Right lobe of liver (tissue), 6 donors: ENCODE measurements around the gene TSSK3. TPM values are rescaled to one million over a fixed set of nuclear protein-coding genes. Genes with fewer than 3 reads are reported as not detected.

ENCODE experiments used
- ATAC-seq, 4 donors: fragments of 200-7000 bp; cut with Tn5 transposase; one replicate each; pipeline ENCODE4 v1.9.1; 2020; ENCODE audit warnings: mild to moderate bottlenecking in 4 of 4, moderate library complexity in 4 of 4
- DNase-seq, 3 donors: peaks; one replicate each; pipeline ENCODE4 v3.0.0-alpha.2; 2020
- H3K27ac ChIP-seq, 3 donors: fragments of 200-600 bp; one replicate each; pipeline ENCODE4 v1.8.0; 2022
- H3K27me3 ChIP-seq, 2 donors: fragments of 200-600 bp; one replicate each; pipeline ENCODE4 v1.8.0; 2022
- H3K36me3 ChIP-seq, 4 donors: fragments of 200-600 bp; sonication (generic) in 1 of 4; one replicate each; pipeline versions ENCODE4 v1.5.1 to v1.8.0; 2017 to 2022; ENCODE audit warnings: control low read depth in 1 of 4
- H3K4me1 ChIP-seq, 4 donors: fragments of 200-600 bp; sonication (generic) in 1 of 4; one replicate each; pipeline versions ENCODE4 v1.5.1 to v1.8.0; 2017 to 2022; ENCODE audit warnings: control low read depth in 1 of 4
- H3K4me3 ChIP-seq, 3 donors: fragments of 200-600 bp; one replicate each; pipeline ENCODE4 v1.8.0; 2022
- H3K9me3 ChIP-seq, 4 donors: fragments of 200-600 bp; sonication (generic) in 1 of 4; one replicate each; pipeline versions ENCODE4 v1.5.1 to v1.8.0; 2017 to 2022; ENCODE audit warnings: control low read depth in 1 of 4
- POLR2A ChIP-seq: fragments of 450-650 bp; IDR thresholded peaks from one replicate; pipeline ENCODE4 v1.6.1; 2017; ENCODE audit warnings: antibody characterized with exemption, mild to moderate bottlenecking
- WGBS: methylation state at CpG from one replicate; pipeline ENCODE4 v1.1.6; 2018; ENCODE audit warnings: low coverage, low lambda C conversion rate; ENCODE audit not compliant: insufficient coverage; ENCODE audit errors: missing lambda C conversion rate; 5-methylcytosine and 5-hydroxymethylcytosine counted together
- intact Hi-C, 2 donors: fragments of 100-400 bp; cut with DNase I; formaldehyde crosslinking; loops; one replicate each; pipeline versions ENCODE4 v1.11.2 to v1.14.1; 2022
- total RNA-seq, 6 experiments: library from RNA; depleted of rRNA in 2 of 6; stranded (reverse); fragments of >200 nt in 2 of 6; fragmentation: NEBNext Ultra II Directional in 3 of 6; extraction: Animal tissue kit (Norgen Biotek cat#: 25700) in 3 of 6; gene quantifications; one replicate each; pipeline versions ENCODE4 v1.1.0 to v1.2.4, GENCODE V29; 2016 to 2023
- TF ChIP-seq, protein P1 (sequence below), 4 donors: fragments of 200-600 bp in 3 of 4; fragments of 450-650 bp in 1 of 4; IDR thresholded peaks; one replicate each; pipeline versions ENCODE4 v1.5.1 to v1.8.0; 2016 to 2022; ENCODE audit warnings: antibody characterized with exemption in 4 of 4, mild to moderate bottlenecking in 2 of 4
- donor health status: DM: no; HTN: yes; CAD: no.
- donor health status: DM: no; HTN: no; CAD: no.
- donor health status: DM: no; HTN: no; CAD: no.
- donor health status: DM: no; HTN: yes; CAD: no.
- donor health status: DM: no; HTN: yes; CAD: no.

Gene TSSK3
- total RNA-seq, 6 experiments from 2014 or later = 0.49 to 1.6 (median 0.85) TPM

DNA sequence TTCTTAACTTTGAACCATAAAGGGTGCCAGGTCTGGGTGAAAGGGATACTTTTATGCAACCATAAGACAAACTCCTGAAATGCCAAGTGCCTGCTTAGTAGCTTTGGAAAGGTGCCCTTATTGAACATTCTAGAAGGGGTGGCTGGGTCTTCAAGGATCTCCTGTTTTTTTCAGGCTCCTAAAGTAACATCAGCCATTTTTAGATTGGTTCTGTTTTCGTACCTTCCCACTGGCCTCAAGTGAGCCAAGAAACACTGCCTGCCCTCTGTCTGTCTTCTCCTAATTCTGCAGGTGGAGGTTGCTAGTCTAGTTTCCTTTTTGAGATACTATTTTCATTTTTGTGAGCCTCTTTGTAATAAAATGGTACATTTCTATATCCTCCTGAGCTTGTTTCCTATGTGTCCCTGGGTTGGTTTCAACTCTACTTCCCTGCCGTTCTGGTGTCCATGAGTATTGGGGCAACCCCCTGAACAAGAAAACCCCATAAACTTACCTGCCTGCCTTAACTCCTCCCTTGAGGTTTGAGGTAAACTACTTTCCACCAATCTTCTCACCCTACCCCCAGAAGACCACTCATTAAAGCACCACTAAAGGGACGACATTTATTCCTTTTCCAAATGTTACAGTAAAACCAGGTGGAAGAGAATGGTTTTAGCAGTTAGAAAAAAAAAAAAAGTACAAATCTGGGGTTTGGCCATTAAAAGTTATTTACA lies 28.9 kb upstream of the TSSK3 start:
- intact Hi-C loops = no loop called here
- Histone ChIP-seq H3K27ac (no peak overlapping the region), H3K4me1 (peaks cover 0 to 9% (median 0%) of the 10 kb centered on the region in 4 donors)

DNA sequence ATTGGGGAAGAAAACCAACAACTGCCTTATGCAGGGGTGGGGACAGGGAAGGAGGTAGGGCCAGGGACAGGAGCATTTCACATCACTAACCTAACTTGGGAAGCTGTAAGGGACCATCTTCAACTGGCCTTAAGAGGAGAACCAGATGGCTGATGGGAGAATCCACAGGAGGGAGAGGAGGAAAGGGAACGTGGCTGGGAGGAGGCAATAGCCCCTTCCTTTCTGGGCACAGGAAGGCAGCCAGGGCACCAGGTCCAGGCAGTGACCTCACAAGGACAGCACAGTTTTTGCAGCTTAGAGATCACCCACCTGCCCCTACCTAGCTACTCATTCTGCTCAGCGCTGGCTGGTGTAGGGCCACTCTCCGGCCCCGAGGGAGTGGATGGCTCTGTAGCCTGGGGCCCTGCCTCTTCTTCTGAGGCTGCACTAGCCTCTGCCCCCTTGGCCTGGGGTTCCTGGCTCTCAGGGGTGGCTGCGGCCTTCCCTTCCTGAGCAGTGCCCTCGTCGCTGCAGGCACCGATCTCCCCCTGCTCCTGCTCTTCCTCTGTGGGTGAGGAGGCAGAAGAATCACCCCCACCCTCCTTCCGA lies 28.0 kb upstream of the TSSK3 start:
- intact Hi-C loops = no loop called here
- ATAC-seq (peak in 1 of 4 donors; percentile 10), DNase-seq (no peak)
- TF ChIP-seq POLR2A = no peak
- TF ChIP-seq, protein P1, sequence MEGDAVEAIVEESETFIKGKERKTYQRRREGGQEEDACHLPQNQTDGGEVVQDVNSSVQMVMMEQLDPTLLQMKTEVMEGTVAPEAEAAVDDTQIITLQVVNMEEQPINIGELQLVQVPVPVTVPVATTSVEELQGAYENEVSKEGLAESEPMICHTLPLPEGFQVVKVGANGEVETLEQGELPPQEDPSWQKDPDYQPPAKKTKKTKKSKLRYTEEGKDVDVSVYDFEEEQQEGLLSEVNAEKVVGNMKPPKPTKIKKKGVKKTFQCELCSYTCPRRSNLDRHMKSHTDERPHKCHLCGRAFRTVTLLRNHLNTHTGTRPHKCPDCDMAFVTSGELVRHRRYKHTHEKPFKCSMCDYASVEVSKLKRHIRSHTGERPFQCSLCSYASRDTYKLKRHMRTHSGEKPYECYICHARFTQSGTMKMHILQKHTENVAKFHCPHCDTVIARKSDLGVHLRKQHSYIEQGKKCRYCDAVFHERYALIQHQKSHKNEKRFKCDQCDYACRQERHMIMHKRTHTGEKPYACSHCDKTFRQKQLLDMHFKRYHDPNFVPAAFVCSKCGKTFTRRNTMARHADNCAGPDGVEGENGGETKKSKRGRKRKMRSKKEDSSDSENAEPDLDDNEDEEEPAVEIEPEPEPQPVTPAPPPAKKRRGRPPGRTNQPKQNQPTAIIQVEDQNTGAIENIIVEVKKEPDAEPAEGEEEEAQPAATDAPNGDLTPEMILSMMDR (IDR thresholded peaks at IDR 0.05) = no peak
- Histone ChIP-seq H3K4me1 (peaks cover 0 to 9% (median 0%) of the 10 kb centered on the region in 4 donors), H3K36me3 (peaks cover 0 to 36% (median 6%) of the 10 kb centered on the region in 4 donors), H3K9me3 (no peaks in the 10 kb centered on the region), H3K27ac (peak overlapping the region in 1 of 3 donors; percentile 50), H3K27me3 (no peaks in the 10 kb centered on the region), H3K4me3 (peak overlapping the region; percentile 55 to 65 (median 55))
- 35% methylated on average over 5 of the region's 9 CpGs for WGBS

More for the DNA sequence above, 28.9 kb upstream of the TSSK3 start:
- WGBS = 76% methylated on average over 3 of the region's 3 CpGs
- Histone ChIP-seq H3K4me3 (no peak overlapping the region), H3K36me3 (peaks cover 0 to 46% (median 11%) of the 10 kb centered on the region in 4 donors), H3K9me3 (no peaks in the 10 kb centered on the region), H3K27me3 (no peaks in the 10 kb centered on the region)
- no peak for DNase-seq
- ATAC-seq = no peak
- no peak for TF ChIP-seq POLR2A
- TF ChIP-seq, protein P1 (IDR thresholded peaks at IDR 0.05) = no peak

DNA sequence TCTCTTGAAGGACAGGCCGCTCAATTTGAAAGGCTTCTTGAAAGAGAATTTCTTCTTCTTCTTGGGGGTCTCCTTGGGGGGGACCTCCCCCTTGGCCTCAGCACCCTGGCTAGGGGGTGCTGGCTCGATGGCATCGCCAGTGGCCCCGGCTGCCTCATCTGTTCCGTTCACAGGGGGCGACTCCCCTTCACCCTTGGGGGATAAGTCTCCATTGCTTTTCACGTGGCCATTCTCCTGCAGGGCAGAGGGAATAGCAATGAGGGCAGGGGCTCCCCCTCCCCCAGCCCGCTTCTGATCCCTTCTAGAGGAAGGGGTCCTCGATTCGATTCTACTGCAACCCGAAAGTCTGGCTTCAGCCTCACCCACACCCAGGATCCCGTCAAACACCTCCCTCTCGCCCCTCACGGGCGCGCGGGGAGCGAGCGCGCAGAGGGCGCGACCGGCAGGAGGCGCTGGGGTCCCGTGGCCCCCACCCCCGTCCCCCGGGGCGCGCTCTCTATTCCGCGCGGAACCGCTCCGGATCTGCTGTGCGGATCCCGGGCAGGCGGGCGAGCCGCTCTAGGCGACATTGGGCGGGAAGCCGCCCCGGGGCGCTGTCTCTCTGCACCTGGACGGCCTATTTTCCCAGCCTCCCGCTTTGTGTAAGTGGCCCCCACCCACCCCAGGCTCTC lies 27.3 kb upstream of the TSSK3 start:
- ATAC-seq = peak; percentile 52 to 60 (median 55)
- Histone ChIP-seq H3K27me3 (no peaks in the 10 kb centered on the region), H3K27ac (peak overlapping the region; percentile 50 to 73 (median 52)), H3K36me3 (peaks cover 0 to 30% (median 6%) of the 10 kb centered on the region in 4 donors), H3K4me1 (peaks cover 0 to 9% (median 0%) of the 10 kb centered on the region in 4 donors), H3K9me3 (no peaks in the 10 kb centered on the region), H3K4me3 (peak overlapping the region; percentile 55 to 65 (median 55))
- TF ChIP-seq, protein P1 (IDR thresholded peaks at IDR 0.05) = peak; percentile 50 to 64 (median 54)
- TF ChIP-seq POLR2A = no peak
- 0% methylated on average over 25 of the region's 46 CpGs for WGBS
- DNase-seq = peak; percentile 63 to 68 (median 68)
- intact Hi-C loops = no loop called here

DNA sequence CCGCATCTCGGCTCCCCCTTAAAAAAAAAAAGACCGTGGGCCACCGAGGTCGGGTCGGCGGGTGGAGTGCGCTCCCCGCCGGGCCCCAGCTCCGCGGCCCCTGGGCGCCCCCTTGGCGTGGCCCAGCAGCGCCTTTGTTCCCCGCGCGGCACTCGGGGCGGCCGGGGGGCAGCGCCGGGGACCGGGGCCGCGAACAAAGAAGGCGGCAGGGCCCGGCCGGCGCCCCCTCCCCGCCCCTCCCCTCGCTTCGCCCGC lies 26.9 kb upstream of the TSSK3 start:
- Histone ChIP-seq H3K9me3 (no peaks in the 10 kb centered on the region), H3K27me3 (no peaks in the 10 kb centered on the region), H3K4me1 (peaks cover 0 to 9% (median 0%) of the 10 kb centered on the region in 4 donors), H3K27ac (peak overlapping the region; percentile 50 to 73 (median 52)), H3K4me3 (peak overlapping the region; percentile 55 to 65 (median 55)), H3K36me3 (peaks cover 0 to 26% (median 6%) of the 10 kb centered on the region in 4 donors)
- ATAC-seq = peak; percentile 1 to 14 (median 4)
- no peak for DNase-seq
- TF ChIP-seq POLR2A = no peak
- TF ChIP-seq, protein P1 (IDR thresholded peaks at IDR 0.05) = no peak
- intact Hi-C loops = no loop called here
- 0% methylated on average over 3 of the region's 34 CpGs for WGBS
